HG03280 (cell line): ENCODE data around the gene REEP6.
"Not testable (repeated sequence)": the region's sequence is repeated elsewhere in the genome, so short reads cannot be mapped to it uniquely, and the experiment has no call there.

Source experiments
- ATAC-seq: cut with Tn5 transposase; IDR thresholded peaks from one replicate; pipeline ENCODE4 v1.9.1; 2021; ENCODE audit warnings: mild to moderate bottlenecking, moderate library complexity; ENCODE audit not compliant: unreplicated experiment

The REEP6 gene

GRCh38 chr19:1471515-1472160, 19.3 kb upstream of the REEP6 start:
- no peak for ATAC-seq

GRCh38 chr19:1472231-1473084, 18.5 kb upstream of the REEP6 start:
- no peak for ATAC-seq

GRCh38 chr19:1473085-1473851, 17.7 kb upstream of the REEP6 start:
- no peak for ATAC-seq

- no peak for ATAC-seq
Measured at GRCh38 chr19:1474011-1474764, 16.8 kb upstream of the REEP6 start.

- ATAC-seq = no peak
Measured at GRCh38 chr19:1474765-1475351, 16.1 kb upstream of the REEP6 start.

- no peak for ATAC-seq
Measured at GRCh38 chr19:1475751-1476437, 15.1 kb upstream of the REEP6 start.

GRCh38 chr19:1477056-1477455, 13.9 kb upstream of the REEP6 start:
- not testable (repeated sequence) for ATAC-seq

GRCh38 chr19:1478934-1479707, 11.9 kb upstream of the REEP6 start, which contains the start of gene C19orf25:
C19orf25 (minus strand) TSS chr19:1479215; CDS start chr19:1478903, 312 bp downstream.
- peak; percentile 90 for ATAC-seq

GRCh38 chr19:1481224-1481892, 9.6 kb upstream of the REEP6 start:
- ATAC-seq = no peak

GRCh38 chr19:1481893-1482360, 9.1 kb upstream of the REEP6 start:
- ATAC-seq = no peak

GRCh38 chr19:1482361-1483130, 8.4 kb upstream of the REEP6 start:
- no peak for ATAC-seq

- ATAC-seq = no peak
Measured at GRCh38 chr19:1483131-1483978, 7.6 kb upstream of the REEP6 start.

GRCh38 chr19:1483979-1484428, 7.0 kb upstream of the REEP6 start:
- ATAC-seq = no peak

GRCh38 chr19:1486720-1487575, 4.0 kb upstream of the REEP6 start:
- ATAC-seq = no peak

GRCh38 chr19:1487576-1488281, 3.3 kb upstream of the REEP6 start:
- ATAC-seq = no peak
